Common myeloid progenitor, CD34-positive (primary cell): ENCODE results near the gene ACVR1.

Experiments used
- CTCF ChIA-PET: fragments of 350-600 bp; sonication (Branson Sonifier 250); formaldehyde crosslinking; loops from one replicate; lab custom pipeline; 2021; ENCODE audit warnings: antibody characterized with exemption; lab: Charles Lee
- POLR2A ChIA-PET: fragments of 350-600 bp; sonication (Branson Sonifier 250); formaldehyde crosslinking; loops from one replicate; lab custom pipeline; 2021; ENCODE audit warnings: antibody characterized with exemption; lab: Charles Lee
- DNase-seq, 3 donors: peaks; one replicate each; pipeline versions ENCODE4 v3.0.0 to v3.0.0-alpha.2; 2013
- H3K27ac ChIP-seq, 2 experiments: 1 replicate in 1 of 2; 2 replicates in 1 of 2; pipeline ENCODE4 v1.7.0; 2013; ENCODE audit warnings: inconsistent platforms in 2 of 2, low read length in 2 of 2, mild to moderate bottlenecking in 2 of 2, low read depth in 1 of 2, moderate library complexity in 1 of 2; ENCODE audit not compliant: severe bottlenecking in 2 of 2, insufficient read depth in 1 of 2, poor library complexity in 1 of 2
- H3K27me3 ChIP-seq, 5 experiments: replicated peaks in 2 of 5; 1 replicate in 3 of 5; 2 replicates in 2 of 5; pipeline versions ENCODE4 v1.6.1 to v1.7.0; 2013; ENCODE audit warnings: low read length in 4 of 5, mild to moderate bottlenecking in 2 of 5, moderate library complexity in 2 of 5, inconsistent platforms in 1 of 5; ENCODE audit not compliant: insufficient read depth in 5 of 5, control insufficient read depth in 4 of 5
- H3K36me3 ChIP-seq, 4 experiments: 1 replicate in 2 of 4; 2 replicates in 2 of 4; pipeline versions ENCODE4 v1.6.1 to v1.7.0; 2013; ENCODE audit warnings: low read length in 3 of 4, control low read depth in 1 of 4, mild to moderate bottlenecking in 1 of 4; ENCODE audit not compliant: control insufficient read depth in 4 of 4, insufficient read depth in 4 of 4
- H3K4me1 ChIP-seq, 4 experiments: 1 replicate in 3 of 4; 2 replicates in 1 of 4; pipeline versions ENCODE4 v1.6.1 to v1.7.1; 2013; ENCODE audit warnings: low read length in 3 of 4, mild to moderate bottlenecking in 3 of 4, control low read depth in 1 of 4, inconsistent platforms in 1 of 4, moderate library complexity in 1 of 4; ENCODE audit not compliant: control insufficient read depth in 4 of 4, insufficient read depth in 4 of 4; ENCODE audit errors: control extremely low read depth in 1 of 4
- H3K4me3 ChIP-seq, 7 experiments: 1 replicate in 4 of 7; 2 replicates in 3 of 7; pipeline versions ENCODE4 v1.5.1 to v1.7.0; 2013; ENCODE audit warnings: mild to moderate bottlenecking in 7 of 7, low read length in 6 of 7, moderate library complexity in 6 of 7, inconsistent platforms in 2 of 7, low read depth in 2 of 7, control low read depth in 1 of 7; ENCODE audit not compliant: insufficient read depth in 4 of 7, control insufficient read depth in 1 of 7; ENCODE audit errors: extremely low read depth in 1 of 7
- H3K9me3 ChIP-seq, 5 experiments: 1 replicate in 4 of 5; 2 replicates in 1 of 5; pipeline versions ENCODE4 v1.6.1 to v1.7.1; 2013; ENCODE audit warnings: low read length in 4 of 5, mild to moderate bottlenecking in 2 of 5, inconsistent platforms in 1 of 5, low read depth in 1 of 5, moderate library complexity in 1 of 5; ENCODE audit not compliant: control insufficient read depth in 4 of 5, insufficient read depth in 2 of 5; ENCODE audit errors: control extremely low read depth in 1 of 5
- WGBS: methylation state at CpG from one replicate; pipeline ENCODE4 v1.1.5; 2013; ENCODE audit not compliant: insufficient coverage; 5-methylcytosine and 5-hydroxymethylcytosine counted together

The ACVR1 gene

DNA sequence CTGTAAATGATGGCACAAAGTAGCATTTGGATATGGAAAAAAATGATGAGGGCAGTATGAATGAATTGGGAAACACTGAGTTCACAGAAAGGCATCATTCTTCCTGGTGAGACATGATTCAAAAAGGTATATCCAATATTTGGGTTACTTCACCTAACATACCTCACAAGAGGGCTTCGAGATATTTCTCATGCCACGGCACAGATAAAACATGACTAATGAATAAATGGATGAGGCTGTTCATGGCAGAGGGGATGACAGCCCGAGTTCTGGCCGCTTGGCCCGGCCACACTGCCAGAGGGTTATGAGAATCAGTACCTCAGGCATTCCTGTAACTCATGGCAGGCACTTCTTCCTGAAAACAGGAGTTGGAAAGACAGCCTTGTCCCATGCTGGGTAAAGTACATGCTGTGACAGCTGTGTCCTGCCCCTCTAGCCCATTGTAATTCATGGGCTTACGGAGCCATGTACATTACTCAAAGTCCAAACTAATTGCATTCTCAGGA, 131.5 kb downstream of the ACVR1 start:
- H3K27me3 ChIP-seq = no peaks in the 10 kb centered on the region
- ChIA-PET POLR2A (no interaction called here), CTCF (no interaction called here)
- peaks cover 0 to 18% (median 2%) of the 10 kb centered on the region in 4 experiments for H3K36me3 ChIP-seq
- H3K4me3 ChIP-seq = no peak overlapping the region
- H3K4me1 ChIP-seq = no peaks in the 10 kb centered on the region
- peaks cover 0 to 2% (median 0%) of the 10 kb centered on the region in 5 experiments for H3K9me3 ChIP-seq
- DNase-seq = no peak
- H3K27ac ChIP-seq = no peak overlapping the region
- WGBS = 89% methylated on average over 3 of the region's 6 CpGs

DNA sequence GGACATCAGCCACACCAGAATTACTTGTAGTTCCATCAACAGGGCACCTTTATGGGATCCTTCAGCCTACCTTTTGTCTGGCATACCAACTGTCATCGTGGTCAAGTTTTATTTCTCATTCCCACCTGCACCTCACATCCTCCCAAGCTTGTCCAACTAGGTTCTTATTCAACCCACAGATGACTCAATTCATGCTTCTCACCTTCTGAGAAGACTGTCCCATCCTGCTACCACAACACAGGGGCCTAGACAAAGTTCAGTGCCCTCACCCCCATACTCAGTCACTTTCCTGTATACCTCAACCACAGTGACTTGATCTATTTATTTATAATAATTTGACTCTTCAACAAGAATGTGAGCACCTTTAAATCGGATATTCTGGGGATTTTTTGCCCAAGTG, 133.1 kb downstream of the ACVR1 start:
- Histone ChIP-seq H3K27ac (no peak overlapping the region), H3K36me3 (peaks cover 4 to 24% (median 8%) of the 10 kb centered on the region in 4 experiments), H3K4me3 (no peak overlapping the region), H3K4me1 (no peaks in the 10 kb centered on the region), H3K9me3 (peaks cover 0 to 2% (median 0%) of the 10 kb centered on the region in 5 experiments), H3K27me3 (no peaks in the 10 kb centered on the region)
- 100% methylated on average over 1 of the region's 2 CpGs for WGBS
- ChIA-PET CTCF (no interaction called here), POLR2A (no interaction called here)
- DNase-seq = no peak

DNA sequence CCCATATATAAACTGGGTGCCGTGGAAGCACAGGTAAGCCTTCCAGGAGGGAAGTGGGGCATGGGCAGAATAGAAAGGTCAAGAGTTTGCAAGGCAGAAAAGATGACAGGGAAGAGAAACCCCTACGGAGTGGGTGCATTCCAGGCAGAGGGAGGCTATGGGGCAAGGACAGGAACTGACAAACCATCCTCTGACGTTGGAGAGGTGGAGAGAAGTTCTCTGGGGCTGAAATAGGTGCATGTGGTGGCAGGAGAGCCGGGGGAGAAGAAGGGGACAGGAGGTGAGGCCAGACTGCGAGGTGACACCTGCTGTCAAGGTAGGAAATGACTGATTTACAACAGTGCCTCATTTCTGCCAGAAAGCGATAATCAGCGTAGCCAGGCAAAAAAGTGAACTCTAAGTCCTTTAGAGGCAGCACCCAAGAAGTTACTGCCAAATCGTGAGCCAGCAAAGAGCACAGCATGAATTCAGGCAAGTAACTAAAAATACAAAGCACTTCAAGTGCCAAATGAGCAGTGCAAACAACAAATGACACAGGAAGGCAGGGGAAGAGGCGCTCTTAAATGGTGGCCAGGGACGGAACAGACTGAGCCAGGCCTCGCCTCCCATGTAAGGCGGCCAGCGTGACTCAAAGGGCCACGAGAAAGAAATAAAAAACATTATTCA, 134.2 kb downstream of the ACVR1 start:
- 100% methylated on average over 9 of the region's 14 CpGs for WGBS
- H3K4me3 ChIP-seq = no peak overlapping the region
- H3K27me3 ChIP-seq = no peaks in the 10 kb centered on the region
- peaks cover 8 to 33% (median 13%) of the 10 kb centered on the region in 4 experiments for H3K36me3 ChIP-seq
- no peak for DNase-seq
- H3K9me3 ChIP-seq = peaks cover 0 to 2% (median 0%) of the 10 kb centered on the region in 5 experiments
- H3K27ac ChIP-seq = no peak overlapping the region
- ChIA-PET POLR2A (interaction anchor here (0.7 kb wide), 1 partner anchor 1338 kb away, joined by 3 read pairs; no protein-coding TSS in a partner anchor), CTCF (no interaction called here)
- no peaks in the 10 kb centered on the region for H3K4me1 ChIP-seq

DNA sequence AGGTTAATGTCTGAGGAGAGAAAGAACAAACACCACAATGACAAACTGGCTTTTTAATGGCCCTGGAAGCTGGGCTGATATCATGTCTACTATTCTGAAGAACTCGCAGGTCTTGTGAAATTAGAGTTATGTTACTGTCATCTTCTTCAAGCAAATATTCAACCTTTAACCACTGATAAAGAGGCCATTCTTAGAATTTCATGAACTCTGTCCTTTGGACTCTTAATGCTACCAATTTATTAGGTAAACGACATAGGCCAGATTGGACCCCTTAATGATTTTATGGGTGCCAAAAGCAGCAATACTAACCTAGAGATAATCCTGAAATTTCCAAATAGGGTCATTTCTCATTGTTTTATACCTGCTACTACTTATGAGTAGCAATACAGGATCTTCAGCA, 138.5 kb downstream of the ACVR1 start:
- Histone ChIP-seq H3K9me3 (peaks cover 0 to 7% (median 2%) of the 10 kb centered on the region in 5 experiments), H3K4me1 (no peaks in the 10 kb centered on the region), H3K4me3 (no peak overlapping the region), H3K27me3 (no peaks in the 10 kb centered on the region), H3K36me3 (peaks cover 10 to 60% (median 21%) of the 10 kb centered on the region in 4 experiments), H3K27ac (no peak overlapping the region)
- ChIA-PET POLR2A (no interaction called here), CTCF (no interaction called here)
- no peak for DNase-seq
- WGBS = 100% methylated on average over 1 of the region's 2 CpGs

DNA sequence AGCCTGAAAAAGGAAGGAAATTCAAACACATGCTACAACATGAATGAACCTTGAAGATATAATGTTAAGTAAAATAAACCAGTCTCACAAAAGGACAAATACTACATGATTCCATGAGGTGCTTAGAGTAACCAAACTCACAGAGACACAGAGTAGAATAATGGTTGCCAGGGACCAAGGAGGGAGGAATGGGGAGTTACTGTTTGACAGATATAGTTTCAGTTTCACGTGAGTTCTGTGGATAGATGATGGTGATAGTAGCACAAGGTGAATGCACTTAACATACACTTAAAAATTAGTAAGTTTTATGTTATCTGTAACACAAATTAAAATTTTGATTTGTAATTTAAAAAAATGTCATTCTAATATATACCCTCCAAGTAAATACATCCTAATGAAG, 140.6 kb downstream of the ACVR1 start:
- H3K27ac ChIP-seq = no peak overlapping the region
- no peak overlapping the region for H3K4me3 ChIP-seq
- POLR2A ChIA-PET = no interaction called here
- no peak for DNase-seq
- WGBS = no CpG with 5 or more reads among the region's 1 CpG
- H3K27me3 ChIP-seq = no peaks in the 10 kb centered on the region
- H3K4me1 ChIP-seq = no peaks in the 10 kb centered on the region
- peaks cover 0 to 10% (median 2%) of the 10 kb centered on the region in 5 experiments for H3K9me3 ChIP-seq
- CTCF ChIA-PET = no interaction called here
- H3K36me3 ChIP-seq = peaks cover 10 to 54% (median 21%) of the 10 kb centered on the region in 4 experiments

DNA sequence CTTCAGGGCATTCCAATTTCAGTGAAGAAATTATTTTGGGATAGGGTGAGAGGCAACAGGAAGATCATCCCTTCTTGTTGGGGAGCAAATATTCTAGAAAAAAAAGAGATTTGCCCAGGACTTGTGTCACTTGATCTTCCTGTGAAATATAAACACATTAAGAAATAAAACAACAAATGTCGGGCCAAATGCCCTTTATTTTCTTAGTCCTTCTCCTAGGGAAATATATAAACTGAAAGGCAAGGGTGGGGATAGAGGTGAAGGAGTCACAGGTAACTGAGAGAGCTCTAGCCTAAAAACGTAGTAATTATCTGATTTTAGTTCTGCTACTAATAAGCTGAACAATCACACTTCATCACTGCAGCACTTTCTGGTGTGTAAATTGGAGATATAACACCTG, 142.9 kb downstream of the ACVR1 start:
- WGBS = no CpG with 5 or more reads among the region's 2 CpGs
- CTCF ChIA-PET = interaction anchor here (0.7 kb wide), 1 partner anchor 1020 kb away, joined by 3 read pairs; no protein-coding TSS in a partner anchor
- Histone ChIP-seq H3K4me1 (no peaks in the 10 kb centered on the region), H3K4me3 (no peak overlapping the region), H3K36me3 (peaks cover 7 to 50% (median 16%) of the 10 kb centered on the region in 4 experiments), H3K9me3 (peaks cover 0 to 23% (median 2%) of the 10 kb centered on the region in 5 experiments), H3K27me3 (no peaks in the 10 kb centered on the region), H3K27ac (no peak overlapping the region)
- DNase-seq = no peak
- POLR2A ChIA-PET = no interaction called here

DNA sequence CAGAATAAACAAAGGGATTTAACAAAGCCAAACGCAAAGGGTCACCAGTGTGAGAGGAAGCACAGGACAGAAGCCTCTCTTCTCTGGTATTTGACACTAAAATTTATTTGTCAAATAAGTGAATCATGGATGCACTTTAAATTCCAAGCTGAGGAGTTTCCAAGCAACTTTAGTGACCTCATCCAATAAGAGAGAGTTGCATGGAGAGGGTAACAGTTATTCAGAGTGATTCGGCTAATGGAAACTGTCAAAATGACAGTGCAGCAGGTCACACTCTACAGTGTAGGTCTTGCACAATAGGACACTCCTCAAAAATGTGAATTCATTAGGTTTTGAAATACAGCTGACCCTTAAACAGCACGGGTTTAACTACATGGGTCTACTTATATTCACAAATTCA, 143.5 kb downstream of the ACVR1 start:
- Histone ChIP-seq H3K9me3 (peaks cover 0 to 26% (median 2%) of the 10 kb centered on the region in 5 experiments), H3K27me3 (no peaks in the 10 kb centered on the region), H3K27ac (no peak overlapping the region), H3K36me3 (peaks cover 6 to 44% (median 13%) of the 10 kb centered on the region in 4 experiments), H3K4me1 (no peaks in the 10 kb centered on the region), H3K4me3 (no peak overlapping the region)
- no peak for DNase-seq
- ChIA-PET POLR2A (no interaction called here), CTCF (no interaction called here)
- 100% methylated on average over 1 of the region's 3 CpGs for WGBS
